ENCODE measurements around the gene ERC2.

Gene ERC2

DNA sequence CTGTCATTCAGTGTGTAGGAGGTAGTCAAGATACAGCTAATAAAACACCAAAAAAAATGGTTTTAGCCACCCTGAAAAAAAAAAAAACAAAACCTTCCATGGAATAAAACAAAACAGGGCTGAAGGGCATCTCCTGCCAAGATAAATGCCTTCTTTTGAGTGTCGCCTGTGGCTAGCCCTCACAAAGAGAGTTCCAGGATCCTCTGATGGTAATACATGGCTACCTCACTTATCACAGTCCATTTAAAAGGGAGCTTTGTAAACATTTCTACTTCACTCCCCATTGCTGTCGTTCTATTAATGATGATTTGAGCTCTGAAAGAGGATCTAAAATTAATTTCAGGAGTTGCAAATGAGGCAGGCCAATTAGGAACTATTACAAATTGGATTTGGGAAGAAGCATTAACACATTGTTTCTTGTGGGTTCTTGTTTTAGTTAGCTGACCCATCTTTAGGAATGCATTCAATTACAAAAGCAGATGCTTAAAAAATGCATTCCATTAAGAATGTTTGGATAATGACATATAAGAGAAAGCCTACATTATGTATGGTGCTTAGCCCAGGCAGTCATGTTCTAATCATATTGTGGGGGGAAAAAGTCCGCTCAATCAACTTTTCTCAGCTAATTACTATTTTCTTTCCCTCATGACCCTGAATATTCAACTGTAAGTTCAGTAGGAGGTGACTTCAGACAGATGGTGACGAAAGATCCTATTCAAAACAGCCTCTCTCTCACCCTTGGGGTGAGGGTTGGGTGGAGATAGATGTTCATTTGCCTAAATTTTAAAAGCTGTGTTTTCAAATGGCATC, 726.0 kb downstream of the ERC2 start:
- TF ChIP-seq ZNF70 (CRISPR knock-in tag; IDR thresholded peaks at IDR 0.05) (no peak), BACH2 (CRISPR knock-in tag; IDR thresholded peaks at IDR 0.05; ENCODE audit: borderline replicate concordance) (no peak), SNAI2 (CRISPR knock-in tag; IDR thresholded peaks at IDR 0.05) (no peak), ESRRG (CRISPR knock-in tag; IDR thresholded peaks at IDR 0.05) (no peak), OSR1 (CRISPR knock-in tag; IDR thresholded peaks at IDR 0.05) (no peak), ZNF8 (CRISPR knock-in tag; IDR thresholded peaks at IDR 0.05) (no peak), ZFP30 (CRISPR knock-in tag; IDR thresholded peaks at IDR 0.05) (no peak), GLIS3 (CRISPR knock-in tag; IDR thresholded peaks at IDR 0.05) (no peak), ZFP3 (CRISPR knock-in tag; IDR thresholded peaks at IDR 0.05) (no peak), TCF4 (CRISPR knock-in tag; IDR thresholded peaks at IDR 0.05; ENCODE audit: borderline replicate concordance) (no peak), ISL1 (CRISPR knock-in tag; IDR thresholded peaks at IDR 0.05) (no peak)
- TF ChIP-seq, protein P1, sequence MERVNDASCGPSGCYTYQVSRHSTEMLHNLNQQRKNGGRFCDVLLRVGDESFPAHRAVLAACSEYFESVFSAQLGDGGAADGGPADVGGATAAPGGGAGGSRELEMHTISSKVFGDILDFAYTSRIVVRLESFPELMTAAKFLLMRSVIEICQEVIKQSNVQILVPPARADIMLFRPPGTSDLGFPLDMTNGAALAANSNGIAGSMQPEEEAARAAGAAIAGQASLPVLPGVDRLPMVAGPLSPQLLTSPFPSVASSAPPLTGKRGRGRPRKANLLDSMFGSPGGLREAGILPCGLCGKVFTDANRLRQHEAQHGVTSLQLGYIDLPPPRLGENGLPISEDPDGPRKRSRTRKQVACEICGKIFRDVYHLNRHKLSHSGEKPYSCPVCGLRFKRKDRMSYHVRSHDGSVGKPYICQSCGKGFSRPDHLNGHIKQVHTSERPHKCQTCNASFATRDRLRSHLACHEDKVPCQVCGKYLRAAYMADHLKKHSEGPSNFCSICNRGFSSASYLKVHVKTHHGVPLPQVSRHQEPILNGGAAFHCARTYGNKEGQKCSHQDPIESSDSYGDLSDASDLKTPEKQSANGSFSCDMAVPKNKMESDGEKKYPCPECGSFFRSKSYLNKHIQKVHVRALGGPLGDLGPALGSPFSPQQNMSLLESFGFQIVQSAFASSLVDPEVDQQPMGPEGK (CRISPR knock-in tag; IDR thresholded peaks at IDR 0.05; ENCODE audit: borderline replicate concordance): no peak
- TF ChIP-seq, protein P2, sequence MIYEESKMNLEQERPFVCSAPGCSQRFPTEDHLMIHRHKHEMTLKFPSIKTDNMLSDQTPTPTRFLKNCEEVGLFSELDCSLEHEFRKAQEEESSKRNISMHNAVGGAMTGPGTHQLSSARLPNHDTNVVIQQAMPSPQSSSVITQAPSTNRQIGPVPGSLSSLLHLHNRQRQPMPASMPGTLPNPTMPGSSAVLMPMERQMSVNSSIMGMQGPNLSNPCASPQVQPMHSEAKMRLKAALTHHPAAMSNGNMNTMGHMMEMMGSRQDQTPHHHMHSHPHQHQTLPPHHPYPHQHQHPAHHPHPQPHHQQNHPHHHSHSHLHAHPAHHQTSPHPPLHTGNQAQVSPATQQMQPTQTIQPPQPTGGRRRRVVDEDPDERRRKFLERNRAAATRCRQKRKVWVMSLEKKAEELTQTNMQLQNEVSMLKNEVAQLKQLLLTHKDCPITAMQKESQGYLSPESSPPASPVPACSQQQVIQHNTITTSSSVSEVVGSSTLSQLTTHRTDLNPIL (CRISPR knock-in tag; IDR thresholded peaks at IDR 0.05; ENCODE audit: low read depth): no peak
- TF ChIP-seq, protein P3, sequence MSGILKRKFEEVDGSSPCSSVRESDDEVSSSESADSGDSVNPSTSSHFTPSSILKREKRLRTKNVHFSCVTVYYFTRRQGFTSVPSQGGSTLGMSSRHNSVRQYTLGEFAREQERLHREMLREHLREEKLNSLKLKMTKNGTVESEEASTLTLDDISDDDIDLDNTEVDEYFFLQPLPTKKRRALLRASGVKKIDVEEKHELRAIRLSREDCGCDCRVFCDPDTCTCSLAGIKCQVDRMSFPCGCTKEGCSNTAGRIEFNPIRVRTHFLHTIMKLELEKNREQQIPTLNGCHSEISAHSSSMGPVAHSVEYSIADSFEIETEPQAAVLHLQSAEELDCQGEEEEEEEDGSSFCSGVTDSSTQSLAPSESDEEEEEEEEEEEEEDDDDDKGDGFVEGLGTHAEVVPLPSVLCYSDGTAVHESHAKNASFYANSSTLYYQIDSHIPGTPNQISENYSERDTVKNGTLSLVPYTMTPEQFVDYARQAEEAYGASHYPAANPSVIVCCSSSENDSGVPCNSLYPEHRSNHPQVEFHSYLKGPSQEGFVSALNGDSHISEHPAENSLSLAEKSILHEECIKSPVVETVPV (CRISPR knock-in tag; IDR thresholded peaks at IDR 0.05): no peak
- no peak for ATAC-seq

DNA sequence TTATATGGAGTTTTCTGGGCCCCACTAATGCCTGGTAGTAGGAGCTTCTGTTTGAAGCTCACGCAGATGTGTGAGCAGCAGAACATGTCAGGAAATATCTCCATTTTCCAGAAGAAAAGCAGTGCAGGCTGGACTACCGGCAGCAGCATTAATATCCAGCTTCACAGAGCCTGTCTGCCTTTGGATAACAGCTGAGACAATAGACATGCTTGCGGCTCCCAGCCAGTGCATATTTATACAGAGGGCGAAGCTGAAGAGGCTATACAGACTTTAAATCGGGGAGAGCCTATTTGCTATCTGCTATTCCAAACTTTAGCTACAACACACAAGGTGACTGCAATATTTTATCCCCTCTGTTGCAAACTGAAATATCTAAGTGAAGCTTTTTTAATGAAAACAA, 731.1 kb downstream of the ERC2 start:
- no peak for TF ChIP-seq ZNF70 (CRISPR knock-in tag; IDR thresholded peaks at IDR 0.05)
- TF ChIP-seq ISL1 (CRISPR knock-in tag; IDR thresholded peaks at IDR 0.05): no peak
- no peak for TF ChIP-seq PPARA (CRISPR knock-in tag; IDR thresholded peaks at IDR 0.05; ENCODE audit: borderline replicate concordance)
- TF ChIP-seq, protein P3 (CRISPR knock-in tag; IDR thresholded peaks at IDR 0.05): no peak
- no peak for TF ChIP-seq ZNF8 (CRISPR knock-in tag; IDR thresholded peaks at IDR 0.05)
- no peak for TF ChIP-seq OSR1 (CRISPR knock-in tag; IDR thresholded peaks at IDR 0.05)
- no peak for TF ChIP-seq ZNF565 (CRISPR knock-in tag; conservative IDR thresholded peaks at IDR 0.05; ENCODE audit: low read depth)
- no peak for TF ChIP-seq SNAI2 (CRISPR knock-in tag; IDR thresholded peaks at IDR 0.05)
- TF ChIP-seq ZC3H10 (CRISPR knock-in tag; IDR thresholded peaks at IDR 0.05): no peak
- TF ChIP-seq ZFP3 (CRISPR knock-in tag; IDR thresholded peaks at IDR 0.05): no peak
- no peak for ATAC-seq

DNA sequence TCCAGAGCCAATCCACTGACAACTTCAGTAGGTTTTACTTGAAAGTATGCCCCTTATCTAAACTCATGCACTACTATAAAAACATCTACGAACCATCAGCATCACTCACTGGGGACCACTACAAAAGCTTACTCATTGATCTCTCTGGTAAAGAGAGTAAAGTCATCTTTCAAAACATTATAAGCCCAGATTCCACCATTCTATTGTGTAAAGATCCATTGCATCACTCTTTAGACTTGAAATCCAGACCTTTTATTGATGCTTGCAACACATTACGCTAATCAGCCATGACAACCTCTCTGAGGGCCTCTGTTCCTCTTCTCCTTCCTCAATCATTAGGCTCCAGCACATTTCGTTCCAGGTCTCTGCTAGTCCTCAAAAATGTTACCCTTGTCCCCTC, 732.3 kb downstream of the ERC2 start:
- TF ChIP-seq SNAI2 (CRISPR knock-in tag; IDR thresholded peaks at IDR 0.05): no peak
- no peak for TF ChIP-seq ZFP3 (CRISPR knock-in tag; IDR thresholded peaks at IDR 0.05)
- no peak for TF ChIP-seq RARB (CRISPR knock-in tag; IDR thresholded peaks at IDR 0.05)
- TF ChIP-seq, protein P2 (CRISPR knock-in tag; IDR thresholded peaks at IDR 0.05; ENCODE audit: low read depth): no peak
- TF ChIP-seq, protein P4, sequence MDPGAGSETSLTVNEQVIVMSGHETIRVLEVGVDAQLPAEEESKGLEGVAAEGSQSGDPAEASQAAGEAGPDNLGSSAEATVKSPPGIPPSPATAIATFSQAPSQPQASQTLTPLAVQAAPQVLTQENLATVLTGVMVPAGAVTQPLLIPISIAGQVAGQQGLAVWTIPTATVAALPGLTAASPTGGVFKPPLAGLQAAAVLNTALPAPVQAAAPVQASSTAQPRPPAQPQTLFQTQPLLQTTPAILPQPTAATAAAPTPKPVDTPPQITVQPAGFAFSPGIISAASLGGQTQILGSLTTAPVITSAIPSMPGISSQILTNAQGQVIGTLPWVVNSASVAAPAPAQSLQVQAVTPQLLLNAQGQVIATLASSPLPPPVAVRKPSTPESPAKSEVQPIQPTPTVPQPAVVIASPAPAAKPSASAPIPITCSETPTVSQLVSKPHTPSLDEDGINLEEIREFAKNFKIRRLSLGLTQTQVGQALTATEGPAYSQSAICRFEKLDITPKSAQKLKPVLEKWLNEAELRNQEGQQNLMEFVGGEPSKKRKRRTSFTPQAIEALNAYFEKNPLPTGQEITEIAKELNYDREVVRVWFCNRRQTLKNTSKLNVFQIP (CRISPR knock-in tag; IDR thresholded peaks at IDR 0.05; ENCODE audit: borderline replicate concordance, low read depth): no peak
- TF ChIP-seq TOX (CRISPR knock-in tag; IDR thresholded peaks at IDR 0.05; ENCODE audit: borderline replicate concordance): no peak
- no peak for TF ChIP-seq ISL1 (CRISPR knock-in tag; IDR thresholded peaks at IDR 0.05)
- TF ChIP-seq, protein P1 (CRISPR knock-in tag; IDR thresholded peaks at IDR 0.05; ENCODE audit: borderline replicate concordance): no peak
- no peak for TF ChIP-seq OSR1 (CRISPR knock-in tag; IDR thresholded peaks at IDR 0.05)
- no peak for TF ChIP-seq ZNF565 (CRISPR knock-in tag; conservative IDR thresholded peaks at IDR 0.05; ENCODE audit: low read depth)
- ATAC-seq: no peak

Data from SK-N-SH treated with all-trans-retinoic acid at 6 μM for 48 hours (cell line).